ENCODE measurements around the gene BCL2L14.

The BCL2L14 gene

DNA sequence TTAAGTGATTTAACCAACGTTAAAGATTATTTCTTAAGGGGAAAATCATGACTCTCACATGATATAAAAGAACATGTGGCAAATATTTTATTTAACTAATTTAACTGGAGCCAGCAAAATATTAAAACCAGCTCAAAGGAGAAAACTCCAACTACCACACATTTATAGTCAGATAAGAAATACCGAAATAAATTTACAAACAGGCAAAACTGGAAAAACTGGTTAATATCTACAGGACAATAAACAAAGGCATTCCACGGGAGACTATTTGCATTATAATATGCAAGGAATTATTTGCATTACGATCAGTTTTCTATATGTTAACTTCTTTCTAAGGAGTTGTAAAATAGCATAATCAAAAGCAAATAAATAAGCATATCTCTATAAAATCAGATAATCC, 13.8 kb upstream of the BCL2L14 start:
- DNase-seq (ENCODE audit: low read depth) = no peak

DNA sequence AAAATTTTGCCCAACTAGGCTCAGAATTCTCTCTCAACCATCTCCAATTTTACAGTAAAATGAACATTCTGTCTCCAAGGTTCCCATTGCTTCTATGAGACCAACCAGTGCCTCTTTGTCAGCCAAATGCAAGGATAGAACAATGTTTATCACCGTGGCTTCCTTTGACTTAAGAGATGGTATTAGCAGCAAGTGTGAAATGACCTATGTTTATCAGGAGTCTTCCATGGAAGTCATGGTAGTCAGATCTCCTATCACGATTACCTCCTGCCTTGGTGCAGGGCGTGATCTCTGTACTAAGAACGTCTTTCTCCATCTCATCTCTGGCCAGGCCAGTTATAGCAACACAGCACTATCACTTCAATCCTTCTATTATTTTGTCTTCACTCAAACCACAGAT, 6.1 kb upstream of the BCL2L14 start:
- no peak for DNase-seq (ENCODE audit: low read depth)

DNA sequence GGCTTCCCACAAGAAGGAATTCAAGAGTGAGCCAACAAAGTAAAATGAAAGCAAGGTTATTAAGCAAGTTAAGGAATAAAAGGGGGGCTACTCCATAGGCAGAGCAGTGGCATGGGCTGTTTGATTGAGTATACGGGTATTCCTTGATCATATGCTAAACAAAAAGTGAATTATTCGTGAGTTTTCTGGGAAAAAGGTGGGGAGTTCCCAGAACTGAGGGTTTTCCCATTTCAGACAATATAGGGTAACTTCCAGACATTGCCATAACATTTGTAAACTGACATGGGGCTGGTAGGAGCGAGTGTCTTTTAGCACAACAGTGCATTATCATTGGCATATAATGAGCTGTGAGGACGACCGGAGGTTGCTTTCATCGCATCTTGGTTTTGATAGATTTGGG, 2.0 kb upstream of the BCL2L14 start:
- DNase-seq (ENCODE audit: low read depth) = no peak

DNA sequence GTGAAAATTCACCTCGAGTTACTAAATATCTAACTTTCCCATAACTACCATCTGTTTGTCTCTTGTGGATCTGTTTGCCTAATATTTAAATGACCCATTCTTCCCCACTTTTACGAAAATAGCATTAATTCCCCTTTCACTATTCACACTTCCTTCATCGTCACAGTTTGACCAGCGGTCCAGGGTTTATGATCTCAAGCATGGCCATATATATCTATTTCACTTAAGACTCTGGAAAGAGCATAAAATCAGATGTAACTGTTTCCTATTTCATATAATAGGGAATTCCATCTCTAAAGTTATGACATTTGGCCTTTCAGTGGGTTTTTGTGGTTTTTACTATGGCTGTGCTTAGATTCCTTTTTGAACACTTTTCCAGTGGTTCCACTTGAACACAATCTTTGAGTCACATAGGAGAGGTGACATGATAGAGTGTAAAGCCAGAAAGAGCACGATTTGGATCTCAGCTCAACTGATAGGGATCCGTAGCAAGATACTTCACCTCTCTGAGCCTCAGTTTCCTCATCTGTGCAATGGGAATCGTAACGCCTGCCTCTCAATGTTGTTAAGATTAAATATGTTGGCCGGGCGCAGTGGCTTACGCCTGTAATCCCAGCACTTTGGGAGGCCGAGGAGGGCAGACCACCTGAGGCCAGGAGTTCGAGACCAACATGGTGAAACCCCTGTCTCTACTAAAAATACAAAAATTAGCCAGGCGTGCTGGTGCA, 754 bp upstream of the BCL2L14 start:
- no peak for DNase-seq (ENCODE audit: low read depth)

DNA sequence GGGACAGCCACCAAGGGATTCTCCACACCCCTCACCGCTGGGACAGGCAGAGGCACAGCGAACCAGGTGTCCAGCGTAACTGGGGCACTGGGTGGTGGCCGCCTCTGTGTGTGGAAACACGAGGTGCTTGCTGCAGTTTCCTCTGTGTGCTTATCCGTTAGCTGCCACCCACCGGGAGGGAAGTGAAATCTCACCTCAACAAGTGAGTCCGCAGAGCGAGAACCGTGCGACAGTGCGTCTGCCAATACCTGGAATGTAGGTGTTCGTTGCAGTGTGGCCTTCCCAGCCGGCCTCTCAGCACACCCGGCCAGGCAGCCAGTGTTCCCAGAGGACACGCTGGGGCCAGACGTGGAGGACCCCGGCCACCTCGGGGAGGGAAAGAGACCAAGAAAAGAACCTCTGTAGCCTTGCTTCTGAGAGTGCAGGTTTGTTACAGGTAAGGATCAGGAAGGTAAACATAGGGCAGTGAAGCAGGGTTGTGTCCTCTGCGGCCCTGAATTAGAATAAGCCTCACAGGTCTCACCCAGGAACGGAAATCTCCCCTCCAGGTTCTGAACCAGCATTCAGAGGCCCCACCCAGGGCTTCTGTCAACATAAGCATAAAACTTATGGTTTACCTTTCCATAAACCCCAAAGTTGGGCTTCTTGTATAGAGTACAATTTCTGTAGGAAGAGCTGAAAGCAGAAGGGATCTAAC, 1.5 kb downstream of the BCL2L14 start:
- DNase-seq (ENCODE audit: low read depth) = no peak

DNA sequence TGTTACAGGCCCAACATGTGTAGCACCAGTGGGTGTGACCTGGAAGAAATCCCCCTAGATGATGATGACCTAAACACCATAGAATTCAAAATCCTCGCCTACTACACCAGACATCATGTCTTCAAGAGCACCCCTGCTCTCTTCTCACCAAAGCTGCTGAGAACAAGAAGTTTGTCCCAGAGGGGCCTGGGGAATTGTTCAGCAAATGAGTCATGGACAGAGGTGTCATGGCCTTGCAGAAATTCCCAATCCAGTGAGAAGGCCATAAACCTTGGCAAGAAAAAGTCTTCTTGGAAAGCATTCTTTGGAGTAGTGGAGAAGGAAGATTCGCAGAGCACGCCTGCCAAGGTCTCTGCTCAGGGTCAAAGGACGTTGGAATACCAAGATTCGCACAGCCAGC, 8.6 kb downstream of the BCL2L14 start:
- no peak for DNase-seq (ENCODE audit: low read depth)

DNA sequence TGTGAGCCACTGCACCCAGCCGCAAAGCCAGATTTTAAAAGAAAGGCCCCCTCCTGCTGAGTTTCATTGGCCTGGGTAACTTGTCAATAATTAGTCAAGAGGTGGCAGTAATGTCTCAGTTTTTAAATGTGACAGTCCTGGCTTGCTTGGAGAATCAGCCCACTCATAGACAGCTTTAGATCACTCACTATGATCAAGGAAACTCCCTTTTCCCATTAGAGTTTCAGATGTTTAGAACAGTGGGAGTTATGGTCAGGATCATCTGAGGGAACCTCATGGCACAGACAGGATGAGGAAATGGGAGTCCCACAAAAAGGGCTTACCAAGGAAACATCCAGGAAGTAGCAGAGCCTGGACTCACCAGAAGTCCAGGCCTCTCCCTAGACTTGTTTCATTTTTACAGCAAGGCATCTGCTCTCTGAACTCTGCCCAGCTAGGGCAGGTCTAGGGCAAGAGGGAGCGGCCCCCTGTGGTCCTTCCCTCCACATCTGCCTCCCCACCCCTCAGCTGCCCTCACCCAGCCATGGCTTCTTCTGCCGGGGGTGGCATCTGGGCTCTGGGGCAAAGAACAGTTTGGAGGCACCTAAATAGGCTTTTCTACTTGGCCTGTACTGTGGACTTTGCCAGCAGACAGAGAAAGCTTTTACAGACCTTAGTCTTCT, 11.2 kb downstream of the BCL2L14 start:
- no peak for DNase-seq (ENCODE audit: low read depth)

DNA sequence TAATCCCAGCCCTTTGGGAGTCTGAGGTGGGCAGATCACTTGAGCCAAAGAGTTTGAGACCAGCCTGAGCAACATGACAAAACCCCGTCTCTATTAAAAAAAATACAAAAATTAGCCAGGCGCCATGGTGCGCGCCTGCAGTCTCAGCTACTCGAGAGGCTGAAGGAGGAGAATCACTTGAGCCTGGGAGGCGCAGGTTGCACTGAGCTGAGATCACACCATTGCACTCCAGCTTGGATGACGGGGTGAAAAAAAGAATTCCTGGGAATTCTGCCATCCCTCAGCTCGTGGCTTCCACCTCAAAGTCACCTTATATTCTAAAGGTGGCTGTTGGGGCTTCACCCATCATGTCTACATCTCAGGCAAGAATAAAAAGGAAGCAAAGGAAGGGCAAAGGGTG, 12.9 kb downstream of the BCL2L14 start:
- DNase-seq (ENCODE audit: low read depth) = no peak

DNA sequence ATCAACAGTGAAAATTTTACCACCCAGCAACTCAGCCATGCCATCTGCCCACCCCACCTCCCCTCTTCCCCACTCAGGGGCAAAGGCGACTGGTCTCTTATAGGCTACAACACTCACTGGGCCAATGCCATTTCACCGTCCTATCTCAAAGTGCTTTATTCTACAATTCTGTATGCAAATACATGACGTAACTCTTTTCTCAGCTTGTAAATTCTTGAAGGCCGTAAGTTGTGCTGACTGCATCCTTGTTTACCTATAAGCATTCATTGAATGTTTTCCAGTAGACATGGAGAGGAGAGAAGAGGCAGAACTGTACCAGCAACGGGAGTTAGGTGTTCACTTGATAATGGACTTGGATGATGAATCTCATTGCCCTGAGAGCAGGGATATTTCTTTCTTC, 15.6 kb downstream of the BCL2L14 start:
- DNase-seq (ENCODE audit: low read depth) = no peak

DNA sequence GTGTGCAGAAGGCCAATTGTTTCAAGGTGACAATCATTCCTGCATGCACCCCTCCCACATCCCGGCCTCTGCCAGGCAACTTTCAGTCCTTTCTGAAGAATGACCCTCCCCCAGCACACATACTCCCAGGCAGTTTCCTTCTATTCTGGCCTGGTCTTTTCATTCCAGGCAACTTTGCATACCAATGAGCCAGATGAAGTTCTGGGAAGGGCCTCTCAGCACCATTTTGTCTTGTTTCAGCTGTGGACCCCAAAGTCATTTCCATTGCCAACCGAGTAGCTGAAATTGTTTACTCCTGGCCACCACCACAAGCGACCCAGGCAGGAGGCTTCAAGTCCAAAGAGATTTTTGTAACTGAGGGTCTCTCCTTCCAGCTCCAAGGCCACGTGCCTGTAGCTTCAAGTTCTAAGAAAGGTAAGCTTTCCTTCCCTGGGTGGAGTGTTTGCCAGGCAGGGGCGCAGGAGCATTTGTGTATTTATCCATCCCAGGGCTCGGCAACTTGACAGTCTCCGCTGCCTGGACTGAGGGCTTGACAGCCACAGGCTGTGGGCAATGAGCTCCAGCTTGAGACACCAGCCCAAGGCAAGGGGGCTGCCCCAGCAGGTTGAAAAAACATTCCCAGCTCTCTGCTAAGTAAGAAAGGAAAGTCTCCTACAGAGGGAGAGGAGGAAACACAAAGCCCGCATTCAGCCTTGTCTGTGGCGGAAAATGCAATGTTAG, 16.4 kb downstream of the BCL2L14 start:
- DNase-seq (ENCODE audit: low read depth) = no peak

DNA sequence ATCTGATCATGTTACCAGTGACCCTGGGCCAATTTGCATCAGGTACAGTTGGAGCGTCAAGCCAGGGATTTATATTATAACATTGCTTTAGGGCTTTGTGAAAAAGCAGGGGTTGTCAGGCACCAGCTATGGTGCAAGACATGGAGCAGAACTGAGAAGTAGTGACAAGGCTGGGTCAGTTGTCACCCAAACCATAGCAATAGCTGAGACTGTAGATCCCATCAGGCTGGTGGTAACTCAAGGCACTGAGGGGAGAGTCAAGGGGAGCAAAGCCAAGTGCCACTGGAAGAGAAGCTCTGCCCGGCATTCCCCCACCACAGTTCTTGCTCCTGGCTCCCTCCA, 16.9 kb downstream of the BCL2L14 start:
- no peak for DNase-seq (ENCODE audit: low read depth)

DNA sequence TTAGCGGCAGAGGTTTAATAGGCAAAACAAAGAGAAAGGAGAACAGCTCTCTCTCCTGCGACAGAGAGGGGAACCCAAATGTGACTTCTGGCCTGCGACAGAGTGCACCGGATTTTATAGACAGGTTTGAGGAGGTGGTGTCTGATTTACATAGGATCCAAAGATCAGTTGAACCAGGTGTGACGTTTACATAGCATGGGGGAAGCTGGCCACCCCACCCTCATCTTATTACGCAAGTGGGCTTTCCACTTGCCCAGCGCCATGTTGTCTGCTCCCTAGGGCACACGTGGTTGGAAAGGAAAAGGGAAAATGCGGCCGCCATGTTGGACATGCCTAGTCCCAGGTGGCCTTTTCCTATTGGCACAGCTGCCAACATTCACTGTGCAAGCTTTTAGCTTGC, 17.4 kb downstream of the BCL2L14 start:
- no peak for DNase-seq (ENCODE audit: low read depth)

DNA sequence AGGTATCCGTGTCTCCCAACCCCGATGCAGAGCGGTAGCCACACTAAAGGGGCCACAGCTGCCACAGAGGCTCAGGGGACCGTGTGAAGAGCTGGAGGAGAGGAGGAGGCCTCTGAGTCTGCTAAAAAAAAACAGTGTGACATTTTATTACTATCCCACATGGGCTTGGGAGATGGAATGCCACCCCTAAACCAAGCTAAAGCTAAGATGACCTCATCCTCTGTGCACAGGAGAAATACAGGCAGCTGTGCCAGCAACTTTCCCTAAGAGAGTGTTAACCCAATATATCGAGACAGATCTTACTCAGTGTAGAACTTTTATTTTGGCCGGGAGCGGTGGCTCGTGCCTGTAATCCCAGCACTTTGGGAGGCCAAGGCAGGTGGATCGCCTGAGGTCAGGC, 18.0 kb downstream of the BCL2L14 start:
- DNase-seq (ENCODE audit: low read depth) = no peak

DNA sequence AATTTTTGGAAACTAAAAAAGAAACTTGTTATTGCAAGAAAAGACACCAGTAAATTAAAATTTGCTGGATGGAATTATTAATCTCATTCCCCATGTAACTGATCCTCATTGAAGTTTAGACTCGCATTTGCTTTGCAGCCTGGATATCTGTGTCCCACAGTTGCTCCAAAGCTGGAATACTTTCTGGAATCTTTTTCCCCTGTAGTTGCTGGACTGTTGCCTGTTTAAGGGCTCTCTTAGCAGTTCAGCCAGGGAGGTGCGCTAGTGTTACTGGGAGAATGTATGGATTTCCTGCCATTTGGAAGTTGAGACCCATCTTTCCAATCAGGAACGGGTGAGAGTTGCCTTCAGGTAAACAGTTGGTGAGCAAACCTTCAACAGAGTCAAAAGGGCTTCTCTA, 20.3 kb downstream of the BCL2L14 start:
- no peak for DNase-seq (ENCODE audit: low read depth)

DNA sequence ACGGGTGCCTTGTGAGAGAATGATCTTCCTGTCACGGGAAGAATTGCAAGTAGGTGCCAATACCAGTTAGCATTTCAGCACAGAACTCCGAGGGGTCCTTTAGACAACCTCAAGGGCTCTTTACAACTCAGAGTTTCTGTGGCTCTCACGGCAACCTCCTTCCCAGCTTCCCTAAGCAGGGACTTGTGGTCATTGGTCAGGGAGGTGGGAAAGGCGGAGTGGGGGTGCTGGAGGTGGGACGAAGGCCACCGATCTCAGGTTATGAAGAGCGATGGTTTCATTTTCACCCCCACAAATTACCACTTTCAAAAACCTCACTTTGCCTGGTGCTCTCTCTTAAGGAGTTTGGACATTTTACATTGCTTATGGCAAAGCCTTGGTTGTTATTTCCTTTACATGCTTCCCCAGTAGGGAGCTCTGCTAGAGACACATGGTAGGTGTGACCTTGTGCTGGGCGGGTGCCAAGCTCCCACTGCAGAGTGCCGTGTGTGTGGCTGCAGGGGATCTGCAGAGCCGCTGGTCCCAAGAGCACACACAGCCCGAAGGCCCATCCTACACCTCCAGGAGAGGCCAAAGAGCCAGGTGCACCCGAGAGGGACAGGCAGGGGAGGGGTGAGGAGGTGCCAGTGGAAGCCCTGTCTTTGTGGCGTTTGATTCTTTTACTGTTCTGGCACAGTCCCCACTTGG, 21.4 kb downstream of the BCL2L14 start:
- no peak for DNase-seq (ENCODE audit: low read depth)

DNA sequence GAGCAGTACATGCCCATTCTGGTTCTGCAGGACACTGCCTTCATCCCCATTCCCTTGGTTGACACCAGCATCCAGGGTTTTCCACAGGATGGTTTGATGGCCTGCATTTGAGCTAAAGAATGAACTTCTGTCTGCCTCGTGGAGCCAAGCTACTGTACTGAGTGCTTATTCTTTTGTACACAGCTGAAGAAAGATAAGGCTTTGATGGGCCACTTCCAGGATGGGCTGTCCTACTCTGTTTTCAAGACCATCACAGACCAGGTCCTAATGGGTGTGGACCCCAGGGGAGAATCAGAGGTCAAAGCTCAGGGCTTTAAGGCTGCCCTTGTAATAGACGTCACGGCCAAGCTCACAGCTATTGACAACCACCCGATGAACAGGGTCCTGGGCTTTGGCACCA, 23.7 kb downstream of the BCL2L14 start:
- no peak for DNase-seq (ENCODE audit: low read depth)

DNA sequence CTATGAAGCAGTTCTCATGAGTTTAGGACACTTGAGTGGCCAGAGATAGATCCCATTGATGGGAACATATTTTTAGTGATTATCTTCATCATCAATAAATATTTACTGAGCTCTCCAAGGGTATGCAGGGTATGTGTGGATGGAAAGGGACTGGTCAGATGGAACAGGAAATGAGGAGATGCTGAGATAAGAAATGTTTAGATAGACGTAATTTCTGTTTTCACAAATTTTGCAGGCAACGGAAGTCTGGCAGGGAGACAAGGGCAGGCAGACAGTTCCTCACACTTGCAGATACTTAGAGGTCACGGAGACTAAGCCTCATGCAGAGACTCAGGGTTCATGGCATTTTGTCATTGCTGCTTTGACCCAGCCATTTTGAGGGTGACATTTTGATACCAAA, 24.3 kb downstream of the BCL2L14 start:
- no peak for DNase-seq (ENCODE audit: low read depth)

DNA sequence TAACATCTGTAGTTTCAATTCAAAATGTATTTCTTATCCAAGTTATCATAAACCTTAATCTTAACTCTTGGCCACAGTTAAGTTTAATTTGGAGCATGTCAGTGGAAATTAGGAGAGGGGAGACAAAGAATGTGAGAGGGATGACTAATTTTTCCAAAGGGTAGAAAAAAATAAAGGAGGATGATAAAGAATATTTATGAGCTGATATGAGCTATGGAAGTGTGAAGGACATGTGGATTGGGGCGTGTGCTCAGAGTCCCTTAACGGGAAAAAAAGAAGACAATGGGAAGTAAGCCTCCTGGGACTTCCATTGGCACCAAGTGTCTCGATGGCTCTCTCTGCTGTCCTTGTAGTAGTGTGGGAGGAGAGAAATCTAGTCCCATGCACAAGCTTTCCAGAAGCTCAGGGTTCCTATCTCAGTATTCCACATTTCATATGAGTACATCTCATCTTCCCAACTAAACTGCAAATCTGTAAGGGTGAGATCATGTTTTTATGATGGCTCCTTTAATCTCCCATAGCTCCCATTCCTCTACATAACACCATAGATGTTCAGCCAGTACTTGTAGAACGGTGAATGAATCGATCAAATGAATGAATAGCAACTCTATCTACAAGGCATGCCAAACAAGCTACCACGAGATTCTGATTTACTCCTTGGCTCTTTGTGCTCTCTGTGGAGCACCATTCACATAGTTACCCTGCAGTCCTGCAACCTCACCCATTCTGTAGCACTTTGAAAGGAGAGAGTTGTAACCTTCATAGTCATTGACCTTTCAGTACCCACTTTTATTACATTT, 27.4 kb downstream of the BCL2L14 start:
- DNase-seq (ENCODE audit: low read depth) = no peak

DNA sequence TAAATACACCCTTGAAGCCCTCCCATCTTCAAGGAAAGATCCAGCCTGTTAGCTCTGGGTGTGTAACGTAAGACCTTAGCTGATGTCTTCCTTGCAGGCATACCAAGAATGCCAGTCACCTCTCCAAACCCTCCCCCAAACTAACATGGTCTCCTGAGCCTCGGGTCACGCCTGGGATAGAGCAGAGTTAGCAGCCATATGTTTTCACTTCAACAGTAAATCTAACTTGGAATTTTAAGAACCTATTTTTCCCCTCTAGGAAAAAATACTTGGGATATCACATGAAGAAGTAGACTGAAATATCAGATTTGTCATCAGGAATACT, 27.9 kb downstream of the BCL2L14 start:
- DNase-seq (ENCODE audit: low read depth) = no peak

DNA sequence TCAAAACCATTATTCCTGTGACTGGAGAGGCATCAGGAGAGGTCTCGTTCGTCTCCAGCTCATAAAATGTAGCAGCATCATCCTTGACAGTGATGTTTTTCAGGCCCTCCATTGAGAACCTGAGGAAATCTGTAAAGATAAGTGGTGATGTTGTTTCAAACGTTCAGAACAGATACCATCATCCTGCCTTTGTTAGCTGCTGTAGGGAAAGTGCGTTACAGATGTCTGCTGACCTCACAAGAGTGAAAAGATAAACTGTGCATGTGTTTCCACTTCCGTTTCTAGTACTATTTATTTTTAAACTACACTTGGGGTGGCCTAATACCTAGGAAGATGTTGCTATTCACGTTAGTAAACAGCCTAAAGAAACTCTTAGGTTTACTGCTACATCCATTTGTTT, 28.4 kb downstream of the BCL2L14 start:
- no peak for DNase-seq (ENCODE audit: low read depth)

DNA sequence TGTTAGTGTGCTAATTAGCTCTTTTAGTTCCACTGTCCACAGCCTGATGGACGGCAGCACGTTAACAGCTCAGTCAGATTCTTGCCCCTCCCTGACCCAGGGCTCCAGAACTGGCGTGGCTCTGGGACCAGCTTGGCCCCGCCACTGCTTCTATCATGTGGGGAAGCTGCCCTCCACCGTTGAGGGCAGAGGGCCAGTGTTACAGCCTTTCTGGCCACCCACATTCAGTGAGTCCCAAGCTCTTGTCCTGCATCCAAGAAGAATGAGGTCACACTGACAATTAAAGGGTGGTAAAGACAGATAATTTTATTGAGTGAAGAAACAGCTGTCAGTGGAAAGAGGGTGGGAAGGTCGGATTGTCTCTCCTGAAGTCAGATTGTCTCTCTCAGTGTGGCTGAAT, 36.9 kb downstream of the BCL2L14 start:
- DNase-seq (ENCODE audit: low read depth) = no peak
